HAP-1 (cell line): ENCODE results near the gene KCTD4.

ENCODE experiments used
- DNase-seq, 2 experiments: peaks; one replicate each; pipeline ENCODE4 v3.0.0-alpha.2; 2016 to 2020; ENCODE audit warnings: low spot score in 2 of 2
- H3K27me3 ChIP-seq: fragments of 250-450 bp; sonication (Bioruptor Pico); 2 replicates; pipeline ENCODE4 v1.5.1; 2020; ENCODE audit warnings: low read depth, mild to moderate bottlenecking, moderate library complexity
- H3K36me3 ChIP-seq: fragments of 250-450 bp; sonication (Bioruptor Pico); replicated peaks from 2 replicates; pipeline ENCODE4 v1.5.1; 2020; ENCODE audit warnings: mild to moderate bottlenecking
- H3K4me1 ChIP-seq: fragments of 250-450 bp; sonication (Bioruptor Pico); 2 replicates; pipeline ENCODE4 v1.5.1; 2020; ENCODE audit warnings: mild to moderate bottlenecking
- H3K4me3 ChIP-seq: fragments of 250-450 bp; sonication (Bioruptor Pico); 2 replicates; pipeline ENCODE4 v1.5.1; 2020; ENCODE audit warnings: mild to moderate bottlenecking, moderate library complexity
- H3K9me3 ChIP-seq: fragments of 250-450 bp; sonication (Bioruptor Pico); 2 replicates; pipeline ENCODE4 v1.5.1; 2020; ENCODE audit warnings: mild to moderate bottlenecking, moderate library complexity
- in situ Hi-C: fragments of 300-500 bp; cut with MboI; formaldehyde crosslinking; loops from 3 replicates; pipeline ENCODE4 v1.14.3; 2020; ENCODE audit warnings: low sequenced_read_pairs, inconsistent platforms, mixed read lengths

The KCTD4 gene

GRCh38 chr13:45225370-45225769 lies 24.5 kb upstream of the KCTD4 start:
- Histone ChIP-seq H3K4me1 (peaks cover 13% of the 10 kb centered on the region), H3K27me3 (no peaks in the 10 kb centered on the region), H3K36me3 (no peaks in the 10 kb centered on the region), H3K9me3 (no peaks in the 10 kb centered on the region), H3K4me3 (no peak overlapping the region)
- in situ Hi-C loops: no loop called here
- no peak for DNase-seq

- no peaks in the 10 kb centered on the region for H3K9me3 ChIP-seq
- H3K4me1 ChIP-seq: peaks cover 23% of the 10 kb centered on the region
- H3K4me3 ChIP-seq: no peak overlapping the region
- H3K27me3 ChIP-seq: no peaks in the 10 kb centered on the region
- in situ Hi-C loops: no loop called here
- no peaks in the 10 kb centered on the region for H3K36me3 ChIP-seq
- DNase-seq: no peak
Measured at GRCh38 chr13:45224176-45224575, 23.3 kb upstream of the KCTD4 start.

- DNase-seq: no peak
- Histone ChIP-seq H3K36me3 (no peaks in the 10 kb centered on the region), H3K9me3 (no peaks in the 10 kb centered on the region), H3K4me1 (peaks cover 36% of the 10 kb centered on the region), H3K27me3 (no peaks in the 10 kb centered on the region), H3K4me3 (no peak overlapping the region)
- in situ Hi-C loops: no loop called here
Measured at GRCh38 chr13:45222919-45223318, 22.1 kb upstream of the KCTD4 start.

GRCh38 chr13:45222516-45222915 lies 21.7 kb upstream of the KCTD4 start:
- no peaks in the 10 kb centered on the region for H3K27me3 ChIP-seq
- H3K4me3 ChIP-seq: no peak overlapping the region
- peak in 1 of 2 experiments; percentile 59 for DNase-seq
- H3K36me3 ChIP-seq: no peaks in the 10 kb centered on the region
- in situ Hi-C loops: no loop called here
- H3K4me1 ChIP-seq: peaks cover 40% of the 10 kb centered on the region
- H3K9me3 ChIP-seq: no peaks in the 10 kb centered on the region

GRCh38 chr13:45220403-45220802 lies 19.6 kb upstream of the KCTD4 start:
- Histone ChIP-seq H3K27me3 (no peaks in the 10 kb centered on the region), H3K4me3 (no peak overlapping the region), H3K4me1 (peaks cover 43% of the 10 kb centered on the region), H3K36me3 (no peaks in the 10 kb centered on the region), H3K9me3 (no peaks in the 10 kb centered on the region)
- DNase-seq: no peak
- in situ Hi-C loops: no loop called here

- in situ Hi-C loops: no loop called here
- Histone ChIP-seq H3K9me3 (no peaks in the 10 kb centered on the region), H3K4me3 (no peak overlapping the region), H3K27me3 (no peaks in the 10 kb centered on the region), H3K4me1 (peaks cover 43% of the 10 kb centered on the region), H3K36me3 (no peaks in the 10 kb centered on the region)
- peak; percentile 54 to 88 for DNase-seq
Measured at GRCh38 chr13:45219938-45220375, 19.1 kb upstream of the KCTD4 start.

GRCh38 chr13:45219123-45219891 lies 18.5 kb upstream of the KCTD4 start:
- DNase-seq: peak in 1 of 2 experiments; percentile 71
- Histone ChIP-seq H3K36me3 (no peaks in the 10 kb centered on the region), H3K4me3 (no peak overlapping the region), H3K27me3 (no peaks in the 10 kb centered on the region), H3K9me3 (no peaks in the 10 kb centered on the region), H3K4me1 (peaks cover 43% of the 10 kb centered on the region)
- in situ Hi-C loops: no loop called here

GRCh38 chr13:45218689-45219088 lies 17.8 kb upstream of the KCTD4 start:
- Histone ChIP-seq H3K36me3 (no peaks in the 10 kb centered on the region), H3K4me3 (no peak overlapping the region), H3K4me1 (peaks cover 43% of the 10 kb centered on the region), H3K27me3 (no peaks in the 10 kb centered on the region), H3K9me3 (no peaks in the 10 kb centered on the region)
- in situ Hi-C loops: no loop called here
- DNase-seq: no peak

- peaks cover 33% of the 10 kb centered on the region for H3K4me1 ChIP-seq
- no peaks in the 10 kb centered on the region for H3K9me3 ChIP-seq
- in situ Hi-C loops: no loop called here
- H3K4me3 ChIP-seq: no peak overlapping the region
- H3K27me3 ChIP-seq: no peaks in the 10 kb centered on the region
- no peaks in the 10 kb centered on the region for H3K36me3 ChIP-seq
- DNase-seq: no peak
Measured at GRCh38 chr13:45216193-45216592, 15.3 kb upstream of the KCTD4 start.

- DNase-seq: no peak
- in situ Hi-C loops: no loop called here
Measured at GRCh38 chr13:45215392-45216077, 14.7 kb upstream of the KCTD4 start.

GRCh38 chr13:45209229-45209628 lies 8.4 kb upstream of the KCTD4 start:
- H3K9me3 ChIP-seq: no peaks in the 10 kb centered on the region
- peaks cover 8% of the 10 kb centered on the region; the same call in 1 of the 2 replicates for H3K4me1 ChIP-seq
- DNase-seq: no peak
- in situ Hi-C loops: no loop called here
- H3K4me3 ChIP-seq: no peak overlapping the region
- H3K36me3 ChIP-seq: no peaks in the 10 kb centered on the region; the same call in 1 of the 2 replicates
- H3K27me3 ChIP-seq: no peaks in the 10 kb centered on the region

More at GRCh38 chr13:45215392-45216077, 14.7 kb upstream of the KCTD4 start:
- H3K4me3 ChIP-seq: no peak overlapping the region
- H3K9me3 ChIP-seq: no peaks in the 10 kb centered on the region
- no peaks in the 10 kb centered on the region for H3K36me3 ChIP-seq
- peaks cover 32% of the 10 kb centered on the region for H3K4me1 ChIP-seq
- no peaks in the 10 kb centered on the region for H3K27me3 ChIP-seq

- in situ Hi-C loops: no loop called here
- no peak for DNase-seq
- H3K9me3 ChIP-seq: no peaks in the 10 kb centered on the region
- peaks cover 8% of the 10 kb centered on the region; the same call in 1 of the 2 replicates for H3K4me1 ChIP-seq
- H3K27me3 ChIP-seq: no peaks in the 10 kb centered on the region
- H3K4me3 ChIP-seq: no peak overlapping the region
- H3K36me3 ChIP-seq: no peaks in the 10 kb centered on the region; the same call in 1 of the 2 replicates
Measured at GRCh38 chr13:45208132-45208531, 7.3 kb upstream of the KCTD4 start.

GRCh38 chr13:45207319-45207718 lies 6.5 kb upstream of the KCTD4 start:
- Histone ChIP-seq H3K4me1 (peaks cover 8% of the 10 kb centered on the region; the same call in 1 of the 2 replicates), H3K36me3 (no peaks in the 10 kb centered on the region; the same call in 1 of the 2 replicates), H3K4me3 (no peak overlapping the region), H3K9me3 (no peaks in the 10 kb centered on the region), H3K27me3 (no peaks in the 10 kb centered on the region)
- no peak for DNase-seq
- in situ Hi-C loops: no loop called here

GRCh38 chr13:45206340-45206739 lies 5.5 kb upstream of the KCTD4 start:
- in situ Hi-C loops: no loop called here
- H3K4me3 ChIP-seq: no peak overlapping the region
- no peak for DNase-seq
- H3K4me1 ChIP-seq: peaks cover 8% of the 10 kb centered on the region; the same call in 1 of the 2 replicates
- H3K36me3 ChIP-seq: no peaks in the 10 kb centered on the region; the same call in 1 of the 2 replicates
- no peaks in the 10 kb centered on the region for H3K9me3 ChIP-seq
- no peaks in the 10 kb centered on the region for H3K27me3 ChIP-seq
